ENCODE results near the gene AFF4. TPM values are rescaled to one million over a fixed set of nuclear protein-coding genes. Genes with fewer than 3 reads are reported as not detected.

The AFF4 gene
- total and polyA plus RNA-seq, 10 of the 15 experiments (the other 5 are each of a cell fraction or from before 2014, with no cell fraction given) = 1.1 to 20.2 (median 10.4) TPM

DNA sequence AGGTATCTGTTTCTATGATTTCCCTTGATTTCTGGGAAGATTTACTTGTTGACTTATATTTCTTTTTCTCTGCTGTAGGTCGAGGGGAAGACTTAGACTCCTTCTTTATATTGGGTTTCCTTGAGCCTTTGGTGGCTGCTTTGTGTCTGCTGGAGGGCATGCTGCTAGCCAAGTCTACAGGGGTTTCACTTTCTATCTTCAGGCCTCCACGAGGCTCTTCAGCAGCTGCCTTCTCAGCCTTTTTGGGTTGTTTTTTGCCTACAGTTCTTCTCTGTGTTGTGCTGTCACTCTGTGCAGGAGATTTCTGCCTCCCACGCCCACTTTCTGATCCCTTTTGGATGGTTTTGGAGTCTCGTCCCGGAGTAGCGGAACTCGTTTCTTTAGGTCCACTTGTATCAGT is 66.7 kb downstream of the AFF4 start:
- Histone ChIP-seq H4K20me1 (ENCODE audit: control insufficient read depth, insufficient read depth) (no peaks in the 10 kb centered on the region), H3K9ac (ENCODE audit: control insufficient read depth, insufficient read depth, low read length) (no peak overlapping the region), H3K27me3 (replicated peaks in 1 of 2; ENCODE audit: control insufficient read depth in 2 of 2, insufficient read depth in 2 of 2, low read length in 1 of 2) (no peaks in the 10 kb centered on the region), H2AFZ (ENCODE audit: control insufficient read depth, low read depth, low read length) (no peak overlapping the region), H3K27ac (ENCODE audit: control insufficient read depth, insufficient read depth) (no peak overlapping the region), H3K9me3 (replicated peaks; ENCODE audit: control insufficient read depth, insufficient read depth, low read length) (no peaks in the 10 kb centered on the region), H3K36me3 (ENCODE audit: control insufficient read depth in 2 of 2, insufficient read depth in 2 of 2, low read length in 1 of 2) (peaks cover 11 to 19% of the 10 kb centered on the region in 2 experiments), H3K79me2 (ENCODE audit: control insufficient read depth, insufficient read depth, low read length) (no peaks in the 10 kb centered on the region), H3K4me2 (ENCODE audit: control insufficient read depth, insufficient read depth) (no peak overlapping the region), H3K4me1 (ENCODE audit: control insufficient read depth, insufficient read depth, low read length) (no peaks in the 10 kb centered on the region), H3K4me3 (no peak overlapping the region)
- ChIA-PET CTCF (no interaction called here), POLR2A (no interaction called here), SMC1A (ENCODE audit: uncharacterized antibody, unreplicated experiment) (interaction anchor here (1.5 kb wide), 1 partner anchor 51 kb away, joined by 3 read pairs; no protein-coding TSS in a partner anchor), RAD21 (ENCODE audit: unreplicated experiment) (no interaction called here)
- in situ Hi-C loops (cut with MboI) = no loop called here
- 91% methylated on average over 7 of the region's 7 CpGs for WGBS (ENCODE audit: insufficient coverage, insufficient replicate concordance, low lambda C conversion rate, missing lambda C conversion rate)
- intact Hi-C loops (cut with micrococcal nuclease; ENCODE audit: unreplicated experiment) = no loop called here
- DNase-seq (ENCODE audit: low read depth, low spot score) (no peak), FAIRE-seq (no peak), ATAC-seq (no peak)
- BruUV-seq (replicated peaks) = TSS peak; percentile 35
- TF ChIP-seq SUPT20H (IDR thresholded peaks at IDR 0.05; ENCODE audit: borderline replicate concordance, control insufficient read depth, low read depth, low read length) = no peak
- TF ChIP-seq BRCA1 (IDR thresholded peaks at IDR 0.05; ENCODE audit: low read depth, low read length) = no peak
- TF ChIP-seq CHD1 (IDR thresholded peaks at IDR 0.05; ENCODE audit: low read depth, low read length) = no peak
- TF ChIP-seq IRF4 (IDR thresholded peaks at IDR 0.05; ENCODE audit: low read depth, low read length) = no peak
- TF ChIP-seq RUNX3 (IDR thresholded peaks at IDR 0.05; ENCODE audit: low read length) = no peak
- no peak for TF ChIP-seq CHD2 (IDR thresholded peaks at IDR 0.05; ENCODE audit: borderline replicate concordance, low read depth, low read length)
- TF ChIP-seq IKZF1 (conservative IDR thresholded peaks at IDR 0.05) = no peak
- TF ChIP-seq, protein P1, sequence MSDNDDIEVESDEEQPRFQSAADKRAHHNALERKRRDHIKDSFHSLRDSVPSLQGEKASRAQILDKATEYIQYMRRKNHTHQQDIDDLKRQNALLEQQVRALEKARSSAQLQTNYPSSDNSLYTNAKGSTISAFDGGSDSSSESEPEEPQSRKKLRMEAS (IDR thresholded peaks at IDR 0.05; ENCODE audit: low read depth, low read length) = no peak
- no peak for TF ChIP-seq EP300 (IDR thresholded peaks at IDR 0.05; ENCODE audit: borderline replicate concordance in 1 of 2, control insufficient read depth in 1 of 2, low read depth in 2 of 2, low read length in 2 of 2)
- TF ChIP-seq, protein P2, sequence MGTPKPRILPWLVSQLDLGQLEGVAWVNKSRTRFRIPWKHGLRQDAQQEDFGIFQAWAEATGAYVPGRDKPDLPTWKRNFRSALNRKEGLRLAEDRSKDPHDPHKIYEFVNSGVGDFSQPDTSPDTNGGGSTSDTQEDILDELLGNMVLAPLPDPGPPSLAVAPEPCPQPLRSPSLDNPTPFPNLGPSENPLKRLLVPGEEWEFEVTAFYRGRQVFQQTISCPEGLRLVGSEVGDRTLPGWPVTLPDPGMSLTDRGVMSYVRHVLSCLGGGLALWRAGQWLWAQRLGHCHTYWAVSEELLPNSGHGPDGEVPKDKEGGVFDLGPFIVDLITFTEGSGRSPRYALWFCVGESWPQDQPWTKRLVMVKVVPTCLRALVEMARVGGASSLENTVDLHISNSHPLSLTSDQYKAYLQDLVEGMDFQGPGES (IDR thresholded peaks at IDR 0.05) = no peak
